NCI-H526 treated with DMSO at 0.1 percent for 48 hours (cell line): ENCODE data around the gene KIT.

Experiments
- DNase-seq: peaks from one replicate; lab custom pipeline; 2025; lab: John Stamatoyannopoulos, UW

The KIT gene

GRCh38 chr4:54660591-54660990 is 2.8 kb downstream of the KIT start:
- DNase-seq: no peak

GRCh38 chr4:54661169-54661568 is 3.4 kb downstream of the KIT start:
- DNase-seq: no peak

- DNase-seq: no peak
Observed at GRCh38 chr4:54661686-54662085, 3.9 kb downstream of the KIT start.

- no peak for DNase-seq
Observed at GRCh38 chr4:54662123-54662522, 4.4 kb downstream of the KIT start.

GRCh38 chr4:54662901-54663585 is 5.3 kb downstream of the KIT start:
- no peak for DNase-seq

GRCh38 chr4:54664400-54664799 is 6.6 kb downstream of the KIT start:
- DNase-seq: no peak

GRCh38 chr4:54668014-54668611 is 10.4 kb downstream of the KIT start:
- DNase-seq: no peak

- no peak for DNase-seq
Observed at GRCh38 chr4:54669831-54670230, 12.1 kb downstream of the KIT start.

- no peak for DNase-seq
Observed at GRCh38 chr4:54675721-54676461, 18.1 kb downstream of the KIT start.

GRCh38 chr4:54676658-54677057 is 18.9 kb downstream of the KIT start:
- no peak for DNase-seq

- DNase-seq: no peak
Observed at GRCh38 chr4:54677416-54677815, 19.7 kb downstream of the KIT start.

- DNase-seq: no peak
Observed at GRCh38 chr4:54677853-54678650, 20.3 kb downstream of the KIT start.

- no peak for DNase-seq
Observed at GRCh38 chr4:54678826-54679225, 21.1 kb downstream of the KIT start.

- no peak for DNase-seq
Observed at GRCh38 chr4:54679813-54680212, 22.1 kb downstream of the KIT start.

GRCh38 chr4:54683616-54684346 is 26.0 kb downstream of the KIT start:
- DNase-seq: no peak

GRCh38 chr4:54685810-54686209 is 28.1 kb downstream of the KIT start:
- DNase-seq: no peak

GRCh38 chr4:54687887-54688841 is 30.4 kb downstream of the KIT start:
- DNase-seq: no peak

- no peak for DNase-seq
Observed at GRCh38 chr4:54695337-54695736, 37.6 kb downstream of the KIT start.

- no peak for DNase-seq
Observed at GRCh38 chr4:54695788-54696187, 38.0 kb downstream of the KIT start.

- no peak for DNase-seq
Observed at GRCh38 chr4:54696649-54697048, 38.9 kb downstream of the KIT start.

- DNase-seq: no peak
Observed at GRCh38 chr4:54700986-54701385, 43.2 kb downstream of the KIT start.
